Esophagus muscularis mucosa (tissue), 3 donors: ENCODE measurements around the gene BPIFB2.

Experiments used
- EP300 ChIP-seq: sonication (generic); formaldehyde crosslinking; IDR thresholded peaks from one replicate; pipeline ENCODE4 v1.6.1; 2017; ENCODE audit warnings: antibody characterized with exemption
- POLR2A ChIP-seq: fragments of 450-650 bp; IDR thresholded peaks from one replicate; pipeline ENCODE4 v1.6.1; 2017; ENCODE audit warnings: antibody characterized with exemption, moderate library complexity, mild to moderate bottlenecking, low read depth
- POLR2AphosphoS5 ChIP-seq, 2 donors: sonication (generic); formaldehyde crosslinking; IDR thresholded peaks; one replicate each; pipeline ENCODE4 v1.6.1; 2017; ENCODE audit warnings: antibody characterized with exemption in 2 of 2

DNA sequence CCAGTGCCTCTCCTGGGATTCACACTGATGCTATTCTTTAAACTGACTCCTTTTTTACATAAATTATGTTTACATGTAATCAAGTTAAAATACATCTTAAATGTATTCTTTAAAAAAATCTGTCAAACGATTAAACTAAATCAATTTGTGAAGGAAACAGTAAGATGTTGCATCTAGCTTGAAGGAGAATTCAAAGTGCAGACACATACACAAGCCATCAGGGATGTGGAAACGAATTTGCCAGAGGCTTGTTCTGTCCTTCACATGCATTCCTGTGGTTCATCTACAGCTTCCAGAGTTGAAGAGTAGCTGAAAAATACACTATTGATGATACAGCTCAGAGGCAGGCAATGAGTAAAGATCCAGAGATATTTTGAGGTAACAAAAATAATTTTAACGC, 38.9 kb downstream of the BPIFB2 start:
- TF ChIP-seq POLR2AphosphoS5 (IDR thresholded peaks at IDR 0.05) (no peak), EP300 (no peak), POLR2A (no peak)
